ENCODE results near the gene TUBB3. TPM values are rescaled to one million over a fixed set of nuclear protein-coding genes. Genes with fewer than 3 reads are reported as not detected.

Gene TUBB3
- total and polyA plus RNA-seq, 9 of the 15 experiments (the other 6 are each of a cell fraction or from before 2014, with no cell fraction given), result 0.18 to 12.5 (median 5.0) TPM

GRCh38 chr16:89971495-89972243 is 48.5 kb downstream of the TUBB3 start (continued):
- TF ChIP-seq CTBP1 (IDR thresholded peaks at IDR 0.05; ENCODE audit: borderline replicate concordance), result peak; percentile 24; the same call in 1 of the 2 replicates
- no peak for TF ChIP-seq SMAD2 (IDR thresholded peaks at IDR 0.05; ENCODE audit: low read depth, low read length)
- peak in 2 of 3 experiments; percentile 25 to 82 for TF ChIP-seq YY1 (IDR thresholded peaks at IDR 0.05; ENCODE audit: borderline replicate concordance in 1 of 3, control insufficient read depth in 1 of 3, extremely low read depth in 1 of 3, insufficient read depth in 3 of 3, insufficient read length in 1 of 3, insufficient replicate concordance in 2 of 3, low read depth in 1 of 3, low read length in 2 of 3)
- no peak for TF ChIP-seq STAG1 (CRISPR knock-in tag; IDR thresholded peaks at IDR 0.05; ENCODE audit: borderline replicate concordance)
- no peak for TF ChIP-seq ESRRB (CRISPR knock-in tag; IDR thresholded peaks at IDR 0.05; ENCODE audit: borderline replicate concordance)
- no peak for TF ChIP-seq SMAD3 (CRISPR knock-in tag; conservative IDR thresholded peaks at IDR 0.05)
- TF ChIP-seq KDM5B (IDR thresholded peaks at IDR 0.05; ENCODE audit: insufficient replicate concordance, low read depth, low read length), result no peak
- no peak for TF ChIP-seq PTTG1 (tag; IDR thresholded peaks at IDR 0.05; ENCODE audit: low read depth)
- no peak for TF ChIP-seq MCM5 (IDR thresholded peaks at IDR 0.05; ENCODE audit: low read depth)
- TF ChIP-seq BHLHE40 (IDR thresholded peaks at IDR 0.05; ENCODE audit: low read length), result no peak
- no peak for TF ChIP-seq SRSF7 (optimal IDR thresholded peaks at IDR 0.05; ENCODE audit: low read depth, low read length)
- no peak for TF ChIP-seq FOXK2 (conservative IDR thresholded peaks at IDR 0.05 in 1 of 2, IDR thresholded peaks at IDR 0.05 in 1 of 2; ENCODE audit: low read depth in 2 of 2)
- TF ChIP-seq ETV1 (tag; conservative IDR thresholded peaks at IDR 0.05; ENCODE audit: low read depth), result peak; percentile 45; the same call in 1 of the 2 replicates
- TF ChIP-seq E2F1 (CRISPR knock-in tag; IDR thresholded peaks at IDR 0.05), result no peak
- TF ChIP-seq CEBPG (CRISPR knock-in tag; IDR thresholded peaks at IDR 0.05), result peak; percentile 31; the same call in 1 of the 2 replicates
- TF ChIP-seq CEBPG (tag; conservative IDR thresholded peaks at IDR 0.05 in 1 of 2, IDR thresholded peaks at IDR 0.05 in 1 of 2), result no peak
- TF ChIP-seq POLR2B (IDR thresholded peaks at IDR 0.05; ENCODE audit: low read depth, partially characterized antibody), result no peak
- TF ChIP-seq ZNF143 (CRISPR knock-in tag; IDR thresholded peaks at IDR 0.05), result peak; percentile 53; the same call in 1 of the 2 replicates
- TF ChIP-seq ZNF561 (CRISPR knock-in tag; conservative IDR thresholded peaks at IDR 0.05), result no peak
- TF ChIP-seq CBX3 (IDR thresholded peaks at IDR 0.05; ENCODE audit: borderline replicate concordance in 1 of 2, low read length in 2 of 2), result peak in 1 of 2 experiments; percentile 15; a peak in 1 of 3 replicates
- TF ChIP-seq, protein P1, sequence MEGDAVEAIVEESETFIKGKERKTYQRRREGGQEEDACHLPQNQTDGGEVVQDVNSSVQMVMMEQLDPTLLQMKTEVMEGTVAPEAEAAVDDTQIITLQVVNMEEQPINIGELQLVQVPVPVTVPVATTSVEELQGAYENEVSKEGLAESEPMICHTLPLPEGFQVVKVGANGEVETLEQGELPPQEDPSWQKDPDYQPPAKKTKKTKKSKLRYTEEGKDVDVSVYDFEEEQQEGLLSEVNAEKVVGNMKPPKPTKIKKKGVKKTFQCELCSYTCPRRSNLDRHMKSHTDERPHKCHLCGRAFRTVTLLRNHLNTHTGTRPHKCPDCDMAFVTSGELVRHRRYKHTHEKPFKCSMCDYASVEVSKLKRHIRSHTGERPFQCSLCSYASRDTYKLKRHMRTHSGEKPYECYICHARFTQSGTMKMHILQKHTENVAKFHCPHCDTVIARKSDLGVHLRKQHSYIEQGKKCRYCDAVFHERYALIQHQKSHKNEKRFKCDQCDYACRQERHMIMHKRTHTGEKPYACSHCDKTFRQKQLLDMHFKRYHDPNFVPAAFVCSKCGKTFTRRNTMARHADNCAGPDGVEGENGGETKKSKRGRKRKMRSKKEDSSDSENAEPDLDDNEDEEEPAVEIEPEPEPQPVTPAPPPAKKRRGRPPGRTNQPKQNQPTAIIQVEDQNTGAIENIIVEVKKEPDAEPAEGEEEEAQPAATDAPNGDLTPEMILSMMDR (IDR thresholded peaks at IDR 0.05 in 2 of 3, conservative IDR thresholded peaks at IDR 0.05 in 1 of 3; ENCODE audit: insufficient read depth in 2 of 3, low read depth in 1 of 3, low read length in 3 of 3), result no peak; a peak in 1 of 6 replicates
- no peak for TF ChIP-seq SREBF1 (IDR thresholded peaks at IDR 0.05; ENCODE audit: borderline replicate concordance, low read depth, low read length)
- no peak for TF ChIP-seq ELF2 (CRISPR knock-in tag; IDR thresholded peaks at IDR 0.05)
- no peak for TF ChIP-seq HCFC1 (IDR thresholded peaks at IDR 0.05; ENCODE audit: low read depth, low read length)
- TF ChIP-seq KLF10 (CRISPR knock-in tag; IDR thresholded peaks at IDR 0.05), result no peak
- TF ChIP-seq ZNF77 (CRISPR knock-in tag; IDR thresholded peaks at IDR 0.05), result no peak

Data from K562 (cell line).